H9 (cell line): ENCODE data around the gene JARID2. TPM values are rescaled to one million over a fixed set of nuclear protein-coding genes. Genes with fewer than 3 reads are reported as not detected.

Source experiments
- DNase-seq: peaks from one replicate; pipeline ENCODE4 v3.0.0-alpha.2; 2017
- H2AFZ ChIP-seq: one replicate; pipeline ENCODE4 v1.6.1; 2013; ENCODE audit warnings: mild to moderate bottlenecking, low read length, control low read depth, moderate library complexity
- H2AK5ac ChIP-seq: 2 replicates; pipeline ENCODE4 v1.6.1; 2013; ENCODE audit warnings: low read length, control low read depth, mixed read lengths; ENCODE audit not compliant: insufficient read length
- H2BK120ac ChIP-seq: one replicate; pipeline ENCODE4 v1.6.1; 2013; ENCODE audit warnings: low read depth, mild to moderate bottlenecking, low read length, control low read depth, inconsistent platforms; ENCODE audit not compliant: poor library complexity, severe bottlenecking
- H2BK12ac ChIP-seq: 2 replicates; pipeline ENCODE4 v1.6.1; 2013; ENCODE audit warnings: low read length, control low read depth, mixed read lengths, low read depth; ENCODE audit not compliant: insufficient read length
- H2BK15ac ChIP-seq: 2 replicates; pipeline ENCODE4 v1.6.1; 2013; ENCODE audit warnings: low read depth, low read length, control low read depth
- H2BK20ac ChIP-seq: one replicate; pipeline ENCODE4 v1.6.1; 2013; ENCODE audit warnings: low read depth, mild to moderate bottlenecking, low read length, control low read depth, inconsistent platforms; ENCODE audit not compliant: poor library complexity, severe bottlenecking
- H2BK5ac ChIP-seq: 2 replicates; pipeline ENCODE4 v1.6.1; 2013; ENCODE audit warnings: low read length, control low read depth, mixed read lengths; ENCODE audit not compliant: insufficient read length
- H3K14ac ChIP-seq: 2 replicates; pipeline ENCODE4 v1.6.1; 2013; ENCODE audit warnings: low read length, control low read depth; ENCODE audit not compliant: insufficient read depth
- H3K18ac ChIP-seq: 2 replicates; pipeline ENCODE4 v1.6.1; 2013; ENCODE audit warnings: low read depth, mild to moderate bottlenecking, mixed read lengths, low read length, control low read depth; ENCODE audit not compliant: insufficient read length
- H3K23ac ChIP-seq: 2 replicates; pipeline ENCODE4 v1.6.1; 2013; ENCODE audit warnings: low read length, control low read depth, mixed read lengths, low read depth; ENCODE audit not compliant: insufficient read length
- H3K23me2 ChIP-seq: 2 replicates; pipeline ENCODE4 v1.6.1; 2013; ENCODE audit warnings: low read depth, mild to moderate bottlenecking, mixed read lengths, low read length, control low read depth; ENCODE audit not compliant: insufficient read length, poor library complexity, severe bottlenecking
- H3K27ac ChIP-seq: 2 replicates; pipeline ENCODE4 v1.5.1; 2013; ENCODE audit warnings: low read length, control low read depth, mixed read lengths, low read depth; ENCODE audit not compliant: insufficient read length
- H3K27me3 ChIP-seq: 2 replicates; pipeline ENCODE4 v1.6.1; 2013; ENCODE audit warnings: low read length, control low read depth, inconsistent platforms; ENCODE audit not compliant: insufficient read depth
- H3K4ac ChIP-seq: 2 replicates; pipeline ENCODE4 v1.6.1; 2013; ENCODE audit warnings: low read depth, mild to moderate bottlenecking, control low read depth, inconsistent platforms, low read length, moderate library complexity
- H3K4me1 ChIP-seq: 2 replicates; pipeline ENCODE4 v1.6.1; 2013; ENCODE audit warnings: low read length, control low read depth, inconsistent platforms; ENCODE audit not compliant: insufficient read depth
- H3K4me2 ChIP-seq: 2 replicates; pipeline ENCODE4 v1.6.1; 2013; ENCODE audit warnings: low read length, control low read depth, mixed read lengths; ENCODE audit not compliant: insufficient read length, insufficient read depth
- H3K56ac ChIP-seq: 2 replicates; pipeline ENCODE4 v1.6.1; 2013; ENCODE audit warnings: low read depth, mild to moderate bottlenecking, mixed read lengths, low read length, control low read depth; ENCODE audit not compliant: insufficient read length
- H3K79me1 ChIP-seq: 2 replicates; pipeline ENCODE4 v1.6.1; 2013; ENCODE audit warnings: low read depth, mild to moderate bottlenecking, moderate library complexity, low read length, control low read depth, inconsistent platforms; ENCODE audit not compliant: insufficient read depth, poor library complexity, severe bottlenecking
- H3K79me2 ChIP-seq: 2 replicates; pipeline ENCODE4 v1.6.1; 2013; ENCODE audit warnings: low read length, control low read depth, inconsistent platforms; ENCODE audit not compliant: insufficient read depth
- H3K9ac ChIP-seq: 2 replicates; pipeline ENCODE4 v1.6.1; 2013; ENCODE audit warnings: low read length, control low read depth, mixed read lengths; ENCODE audit not compliant: insufficient read length; ENCODE audit errors: extremely low read depth
- H3K9me3 ChIP-seq: one replicate; pipeline ENCODE4 v1.6.1; 2013; ENCODE audit warnings: low read depth, low read length, inconsistent platforms; ENCODE audit not compliant: control insufficient read depth
- H3T11ph ChIP-seq: one replicate; pipeline ENCODE4 v1.6.1; 2013; ENCODE audit warnings: mild to moderate bottlenecking, low read length, control low read depth, inconsistent platforms
- H4K20me1 ChIP-seq: one replicate; pipeline ENCODE4 v1.6.1; 2013; ENCODE audit not compliant: control insufficient read depth, insufficient read length, insufficient read depth
- H4K5ac ChIP-seq: 2 replicates; pipeline ENCODE4 v1.6.1; 2013; ENCODE audit warnings: low read depth, mild to moderate bottlenecking, mixed read lengths, low read length, control low read depth; ENCODE audit not compliant: insufficient read length
- H4K8ac ChIP-seq: replicated peaks from 2 replicates; pipeline ENCODE4 v1.6.1; 2013; ENCODE audit warnings: low read length, control low read depth, mixed read lengths, low read depth; ENCODE audit not compliant: insufficient read length
- H4K91ac ChIP-seq: 2 replicates; pipeline ENCODE4 v1.6.1; 2013; ENCODE audit warnings: low read depth, mild to moderate bottlenecking, moderate library complexity, mixed read lengths, low read length, control low read depth; ENCODE audit not compliant: insufficient read length
- H3K27ac Mint-ChIP-seq, 3 experiments: 2 replicates in 2 of 3; 3 replicates in 1 of 3; pipeline ENCODE4 v1.8.0; 2020 to 2021; ENCODE audit warnings: mixed read lengths in 3 of 3, mild to moderate bottlenecking in 1 of 3, moderate library complexity in 1 of 3
- H3K27me3 Mint-ChIP-seq: 2 replicates; pipeline ENCODE4 v1.8.0; 2021; ENCODE audit warnings: low read depth, mild to moderate bottlenecking, moderate library complexity, mixed read lengths
- H3K36me3 Mint-ChIP-seq, 3 experiments: 2 replicates in 2 of 3; 3 replicates in 1 of 3; pipeline ENCODE4 v1.8.0; 2020 to 2021; ENCODE audit warnings: low read depth in 3 of 3, mixed read lengths in 3 of 3; ENCODE audit not compliant: insufficient read depth in 1 of 3
- H3K4me1 Mint-ChIP-seq, 2 experiments: 2 replicates each; pipeline ENCODE4 v1.8.0; 2020; ENCODE audit warnings: mixed read lengths in 2 of 2
- H3K4me3 Mint-ChIP-seq, 2 experiments: 2 replicates in 1 of 2; 3 replicates in 1 of 2; pipeline ENCODE4 v1.8.0; 2020 to 2021; ENCODE audit warnings: mild to moderate bottlenecking in 2 of 2, mixed read lengths in 2 of 2, moderate library complexity in 1 of 2
- H3K9me3 Mint-ChIP-seq, 2 experiments: 2 replicates in 1 of 2; 3 replicates in 1 of 2; pipeline ENCODE4 v1.8.0; 2020; ENCODE audit warnings: mild to moderate bottlenecking in 2 of 2, mixed read lengths in 2 of 2, moderate library complexity in 1 of 2
- WGBS: extraction: QIAGEN DNeasy Blood & Tissue Kit; methylation state at CpG from one replicate; pipeline ENCODE4 v1.1.7; 2013; ENCODE audit warnings: missing lambda C conversion rate, low lambda C conversion rate, mixed read lengths; ENCODE audit not compliant: insufficient read length; ENCODE audit errors: extremely low coverage; 5-methylcytosine and 5-hydroxymethylcytosine counted together
- total RNA-seq: library from RNA; stranded (reverse); gene quantifications from 2 replicates; pipeline ENCODE4 v1.2.1, GENCODE V29; 2021
- TF ChIP-seq, protein P1 (sequence below): fragments of 200-600 bp; sonication (generic); conservative IDR thresholded peaks from 3 replicates; pipeline ENCODE4 v1.8.0; 2021; ENCODE audit warnings: antibody characterized with exemption, mild to moderate bottlenecking

Gene JARID2
- total RNA-seq, 1 experiment from 2014 or later: 174 TPM

GRCh38 chr6:15290962-15291704 lies 45.3 kb downstream of the JARID2 start:
- Histone ChIP-seq H2BK15ac (no peak overlapping the region), H3T11ph (no peak overlapping the region), H3K4me1 (peaks cover 6% of the 10 kb centered on the region; the same call in 1 of the 2 replicates), H3K79me2 (peaks cover 94% of the 10 kb centered on the region), H2AK5ac (no peak overlapping the region), H2BK12ac (no peak overlapping the region), H4K91ac (no peak overlapping the region), H3K56ac (no peak overlapping the region), H4K20me1 (peaks cover 2% of the 10 kb centered on the region), H3K4me2 (no peak overlapping the region), H3K23ac (no peak overlapping the region), H4K5ac (no peak overlapping the region), H2BK20ac (no peak overlapping the region), H3K4ac (no peak overlapping the region), H3K9me3 (no peaks in the 10 kb centered on the region), H3K79me1 (no peaks in the 10 kb centered on the region), H3K27ac (no peak overlapping the region), H3K23me2 (no peaks in the 10 kb centered on the region), H2BK5ac (no peak overlapping the region), H3K27me3 (no peaks in the 10 kb centered on the region), H2BK120ac (no peak overlapping the region), H3K9ac (no peak overlapping the region), H4K8ac (no peak overlapping the region), H3K14ac (no peak overlapping the region), H3K18ac (peak overlapping the region; percentile 11), H2AFZ (no peak overlapping the region)
- no peak for DNase-seq
- TF ChIP-seq, protein P1, sequence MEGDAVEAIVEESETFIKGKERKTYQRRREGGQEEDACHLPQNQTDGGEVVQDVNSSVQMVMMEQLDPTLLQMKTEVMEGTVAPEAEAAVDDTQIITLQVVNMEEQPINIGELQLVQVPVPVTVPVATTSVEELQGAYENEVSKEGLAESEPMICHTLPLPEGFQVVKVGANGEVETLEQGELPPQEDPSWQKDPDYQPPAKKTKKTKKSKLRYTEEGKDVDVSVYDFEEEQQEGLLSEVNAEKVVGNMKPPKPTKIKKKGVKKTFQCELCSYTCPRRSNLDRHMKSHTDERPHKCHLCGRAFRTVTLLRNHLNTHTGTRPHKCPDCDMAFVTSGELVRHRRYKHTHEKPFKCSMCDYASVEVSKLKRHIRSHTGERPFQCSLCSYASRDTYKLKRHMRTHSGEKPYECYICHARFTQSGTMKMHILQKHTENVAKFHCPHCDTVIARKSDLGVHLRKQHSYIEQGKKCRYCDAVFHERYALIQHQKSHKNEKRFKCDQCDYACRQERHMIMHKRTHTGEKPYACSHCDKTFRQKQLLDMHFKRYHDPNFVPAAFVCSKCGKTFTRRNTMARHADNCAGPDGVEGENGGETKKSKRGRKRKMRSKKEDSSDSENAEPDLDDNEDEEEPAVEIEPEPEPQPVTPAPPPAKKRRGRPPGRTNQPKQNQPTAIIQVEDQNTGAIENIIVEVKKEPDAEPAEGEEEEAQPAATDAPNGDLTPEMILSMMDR: no peak
- Mint-ChIP-seq H3K4me1 (peaks cover 59 to 62% of the 10 kb centered on the region in 2 experiments), H3K9me3 (no peaks in the 10 kb centered on the region), H3K27me3 (no peaks in the 10 kb centered on the region), H3K4me3 (peak overlapping the region in 1 of 2 experiments; percentile 27; a peak in 1 of 5 replicates), H3K36me3 (peaks cover 21 to 26% (median 22%) of the 10 kb centered on the region in 3 experiments), H3K27ac (peak overlapping the region in 2 of 3 experiments; percentile 5 to 28; a peak in 4 of 7 replicates)
- WGBS: no CpG with 5 or more reads among the region's 13 CpGs
